HG03139 (cell line): ENCODE measurements around the gene CYP1A2.

Experiments used
- ATAC-seq: cut with Tn5 transposase; IDR thresholded peaks from one replicate; pipeline ENCODE4 v1.9.1; 2021; ENCODE audit not compliant: unreplicated experiment

CYP1A2 gene

DNA sequence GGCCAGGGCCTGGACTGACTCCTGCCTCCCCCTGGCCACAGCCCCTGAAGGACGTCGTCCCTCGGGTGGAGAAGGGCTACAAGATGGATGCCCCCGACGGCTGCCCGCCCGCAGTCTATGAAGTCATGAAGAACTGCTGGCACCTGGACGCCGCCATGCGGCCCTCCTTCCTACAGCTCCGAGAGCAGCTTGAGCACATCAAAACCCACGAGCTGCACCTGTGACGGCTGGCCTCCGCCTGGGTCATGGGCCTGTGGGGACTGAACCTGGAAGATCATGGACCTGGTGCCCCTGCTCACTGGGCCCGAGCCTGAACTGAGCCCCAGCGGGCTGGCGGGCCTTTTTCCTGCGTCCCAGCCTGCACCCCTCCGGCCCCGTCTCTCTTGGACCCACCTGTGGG is 53.6 kb downstream of the CYP1A2 start:
- ATAC-seq: no peak

DNA sequence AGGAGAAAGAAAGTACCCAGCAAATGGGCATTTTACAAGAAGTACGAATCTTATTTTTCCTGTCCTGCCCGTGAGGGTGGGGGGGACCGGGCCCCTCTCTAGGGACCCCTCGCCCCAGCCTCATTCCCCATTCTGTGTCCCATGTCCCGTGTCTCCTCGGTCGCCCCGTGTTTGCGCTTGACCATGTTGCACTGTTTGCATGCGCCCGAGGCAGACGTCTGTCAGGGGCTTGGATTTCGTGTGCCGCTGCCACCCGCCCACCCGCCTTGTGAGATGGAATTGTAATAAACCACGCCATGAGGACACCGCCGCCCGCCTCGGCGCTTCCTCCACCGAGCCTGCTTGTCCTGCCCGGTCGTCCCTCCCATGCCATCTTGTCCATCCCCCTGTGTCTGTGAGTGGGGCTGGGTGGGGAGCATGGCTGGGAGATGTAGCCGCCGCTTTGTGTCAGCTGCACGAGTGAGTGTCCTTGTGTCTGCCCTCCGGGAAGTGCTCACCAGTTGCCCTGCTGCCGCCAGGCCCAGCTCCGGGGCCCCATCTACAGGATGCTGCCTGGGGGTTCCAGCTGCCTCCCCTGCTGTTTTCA is 54.3 kb downstream of the CYP1A2 start:
- no peak for ATAC-seq

DNA sequence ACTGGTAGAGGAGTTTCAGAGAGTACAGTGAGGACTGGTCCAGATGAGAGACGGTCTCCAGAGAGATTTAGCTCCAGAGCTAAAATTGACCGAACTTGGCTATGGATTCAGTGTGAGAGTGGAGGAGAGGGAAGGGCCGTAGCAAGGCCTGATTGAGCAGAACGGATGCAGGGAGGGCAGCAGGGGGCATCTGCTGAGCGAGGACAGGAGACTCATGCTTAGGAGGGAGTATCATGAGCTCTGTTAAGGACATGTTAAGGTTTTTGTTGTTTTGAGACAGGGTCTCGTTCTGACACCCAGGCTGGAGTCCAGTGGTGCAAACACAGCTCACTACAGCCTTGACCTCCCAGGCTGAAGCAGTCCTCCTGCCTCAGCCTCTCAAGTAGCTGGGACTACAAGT is 56.3 kb downstream of the CYP1A2 start:
- ATAC-seq: no peak
